Brain pericyte (primary cell): ENCODE data around the gene GPR158.
"Not testable (repeated sequence)": the region's sequence is repeated elsewhere in the genome, so short reads cannot be mapped to it uniquely, and the experiment has no call there.

Source experiments
- DNase-seq: peaks from one replicate; pipeline ENCODE4 v3.0.0-alpha.2; 2012; ENCODE audit warnings: low read depth, low spot score

Gene GPR158, protein sequence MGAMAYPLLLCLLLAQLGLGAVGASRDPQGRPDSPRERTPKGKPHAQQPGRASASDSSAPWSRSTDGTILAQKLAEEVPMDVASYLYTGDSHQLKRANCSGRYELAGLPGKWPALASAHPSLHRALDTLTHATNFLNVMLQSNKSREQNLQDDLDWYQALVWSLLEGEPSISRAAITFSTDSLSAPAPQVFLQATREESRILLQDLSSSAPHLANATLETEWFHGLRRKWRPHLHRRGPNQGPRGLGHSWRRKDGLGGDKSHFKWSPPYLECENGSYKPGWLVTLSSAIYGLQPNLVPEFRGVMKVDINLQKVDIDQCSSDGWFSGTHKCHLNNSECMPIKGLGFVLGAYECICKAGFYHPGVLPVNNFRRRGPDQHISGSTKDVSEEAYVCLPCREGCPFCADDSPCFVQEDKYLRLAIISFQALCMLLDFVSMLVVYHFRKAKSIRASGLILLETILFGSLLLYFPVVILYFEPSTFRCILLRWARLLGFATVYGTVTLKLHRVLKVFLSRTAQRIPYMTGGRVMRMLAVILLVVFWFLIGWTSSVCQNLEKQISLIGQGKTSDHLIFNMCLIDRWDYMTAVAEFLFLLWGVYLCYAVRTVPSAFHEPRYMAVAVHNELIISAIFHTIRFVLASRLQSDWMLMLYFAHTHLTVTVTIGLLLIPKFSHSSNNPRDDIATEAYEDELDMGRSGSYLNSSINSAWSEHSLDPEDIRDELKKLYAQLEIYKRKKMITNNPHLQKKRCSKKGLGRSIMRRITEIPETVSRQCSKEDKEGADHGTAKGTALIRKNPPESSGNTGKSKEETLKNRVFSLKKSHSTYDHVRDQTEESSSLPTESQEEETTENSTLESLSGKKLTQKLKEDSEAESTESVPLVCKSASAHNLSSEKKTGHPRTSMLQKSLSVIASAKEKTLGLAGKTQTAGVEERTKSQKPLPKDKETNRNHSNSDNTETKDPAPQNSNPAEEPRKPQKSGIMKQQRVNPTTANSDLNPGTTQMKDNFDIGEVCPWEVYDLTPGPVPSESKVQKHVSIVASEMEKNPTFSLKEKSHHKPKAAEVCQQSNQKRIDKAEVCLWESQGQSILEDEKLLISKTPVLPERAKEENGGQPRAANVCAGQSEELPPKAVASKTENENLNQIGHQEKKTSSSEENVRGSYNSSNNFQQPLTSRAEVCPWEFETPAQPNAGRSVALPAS (N-terminal part only)

DNA sequence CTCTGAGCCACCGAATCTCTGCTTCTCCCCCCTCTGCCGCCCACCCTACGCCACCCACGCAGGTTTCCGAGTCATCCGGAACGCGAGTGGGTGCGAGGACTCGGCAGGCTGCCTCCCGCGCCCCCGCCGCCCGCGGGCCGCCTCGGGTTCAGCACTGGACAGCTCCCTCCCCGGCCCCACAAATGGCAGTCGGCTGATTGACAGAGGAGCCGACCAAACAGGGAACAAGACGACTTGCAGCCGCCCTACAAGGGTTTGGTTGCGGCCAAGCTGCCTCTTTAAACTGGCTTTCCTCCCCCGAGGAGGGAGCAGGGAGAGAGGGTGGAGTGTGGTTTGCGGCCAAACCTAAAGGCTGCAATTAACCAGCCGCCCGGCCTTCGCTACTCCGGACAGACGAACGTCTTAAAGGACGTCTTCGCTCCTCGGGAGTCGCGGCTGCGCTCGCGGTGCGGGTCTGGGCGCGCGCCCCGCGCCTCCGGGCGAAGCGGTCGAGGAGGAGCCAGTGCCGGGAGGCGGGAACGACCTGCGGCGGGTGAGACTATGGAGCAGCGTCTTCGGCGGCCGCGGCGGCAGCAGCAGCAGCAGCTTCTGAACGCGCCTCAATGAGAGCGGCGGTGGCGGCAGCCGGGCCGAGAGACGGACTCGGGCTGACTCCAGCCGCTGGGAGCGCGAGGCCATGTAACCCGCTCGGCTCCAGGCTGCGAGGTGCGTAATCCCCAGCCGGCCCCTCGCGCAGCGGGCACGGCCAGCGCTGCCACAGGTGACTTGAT is at the start of gene GPR158:
TSS of gene GPR158 (plus strand) at position 541 of the 770 bp plus-strand sequence. CDS start 420 bp downstream, outside the sequence.
- DNase-seq: peak; percentile 39

- no peak for DNase-seq
Observed at GRCh38 chr10:25125201-25125611, 49.6 kb upstream of the GPR158 start.

DNA sequence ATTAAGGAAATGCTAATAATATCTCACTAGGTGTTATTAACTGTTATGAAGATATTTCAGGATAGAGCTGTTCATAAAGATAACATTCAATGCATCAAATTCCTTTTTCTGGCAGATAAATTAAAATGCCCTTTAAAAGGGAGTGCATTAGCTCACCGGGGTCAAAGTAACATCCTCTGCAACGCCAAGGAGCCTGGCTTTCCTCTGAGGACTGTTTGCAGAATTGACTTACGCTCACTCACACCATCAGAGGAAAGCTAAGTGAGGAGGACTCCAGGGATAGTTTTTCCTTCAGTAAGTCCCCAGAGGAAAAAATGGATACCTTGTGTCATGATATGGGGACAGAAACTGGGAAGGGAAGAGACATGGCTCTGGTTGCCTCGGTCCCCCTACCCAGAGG is 45.2 kb upstream of the GPR158 start:
- DNase-seq: no peak

DNA sequence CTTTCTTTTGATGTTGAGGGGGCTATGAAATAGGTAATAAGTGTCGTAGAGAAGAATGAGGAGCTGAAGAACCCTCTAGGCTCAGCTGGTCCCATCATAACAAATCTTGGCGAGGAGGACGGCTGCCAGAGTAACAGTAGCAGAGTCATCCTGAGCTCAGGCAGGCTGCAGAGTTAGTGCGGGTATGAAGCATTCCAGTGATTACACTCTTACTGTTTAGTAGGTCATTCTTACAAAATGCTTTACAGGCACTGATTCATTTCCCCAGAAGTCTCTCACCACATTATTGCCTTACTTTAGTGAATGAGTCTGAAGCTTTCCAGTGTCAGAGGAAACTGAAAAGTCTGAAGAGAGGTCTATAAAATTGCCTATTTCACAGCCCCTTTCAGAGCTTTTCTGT is 43.9 kb upstream of the GPR158 start:
- DNase-seq: no peak

DNA sequence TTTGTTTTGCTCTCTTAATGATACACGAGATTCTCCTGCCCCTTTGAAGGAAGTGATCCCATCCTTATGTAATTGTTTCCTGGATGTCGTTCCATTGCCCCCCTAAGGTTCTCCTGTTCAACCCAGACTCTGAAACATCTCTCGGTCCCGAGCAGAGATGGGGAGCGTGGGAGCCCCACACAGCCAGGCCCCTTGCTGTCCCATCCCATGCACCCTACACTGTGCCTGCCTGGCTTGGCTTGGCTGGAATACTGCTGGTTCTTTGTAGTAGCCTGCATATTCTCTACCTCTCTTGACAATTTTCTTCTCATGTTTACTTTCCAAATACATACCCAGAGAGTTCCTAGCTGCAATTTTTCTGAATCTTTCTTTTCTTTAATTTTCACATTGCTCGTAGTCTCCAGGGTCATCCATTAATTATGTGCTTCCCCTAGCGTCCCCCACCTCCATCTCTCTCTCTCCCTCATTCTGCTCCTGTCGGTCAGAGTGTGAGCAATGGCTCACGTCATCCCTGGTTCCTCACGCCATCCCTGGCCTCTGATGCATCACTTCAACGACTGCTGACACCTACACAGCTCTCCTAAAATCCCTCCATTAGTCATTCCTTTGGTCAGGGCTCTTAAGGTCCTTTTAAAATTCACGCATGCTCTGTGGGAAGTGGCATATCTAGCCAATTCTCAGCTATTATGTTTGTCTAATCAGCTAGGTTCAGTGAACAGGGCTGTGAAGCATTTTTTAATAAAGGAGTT is 32.5 kb upstream of the GPR158 start:
- no peak for DNase-seq

DNA sequence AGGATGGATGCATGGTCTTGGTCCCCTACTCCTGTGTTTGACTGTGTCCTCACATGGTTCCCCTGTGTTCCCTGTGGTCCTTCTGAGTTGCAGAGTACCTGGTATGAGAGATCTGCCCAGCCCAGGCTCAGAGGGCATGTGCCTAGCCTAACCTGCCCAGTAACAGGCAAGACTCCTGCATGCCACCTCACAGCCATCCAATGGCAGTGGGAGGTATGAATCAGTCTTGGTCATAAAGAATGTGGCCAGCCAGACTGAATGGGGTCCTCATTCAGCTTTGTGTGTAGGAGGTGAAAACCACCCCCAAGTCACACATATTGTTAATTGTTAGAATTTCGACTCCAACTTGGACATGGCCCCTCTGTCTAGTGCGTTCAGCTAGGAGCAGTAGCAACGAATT is 17.2 kb upstream of the GPR158 start:
- no peak for DNase-seq

DNA sequence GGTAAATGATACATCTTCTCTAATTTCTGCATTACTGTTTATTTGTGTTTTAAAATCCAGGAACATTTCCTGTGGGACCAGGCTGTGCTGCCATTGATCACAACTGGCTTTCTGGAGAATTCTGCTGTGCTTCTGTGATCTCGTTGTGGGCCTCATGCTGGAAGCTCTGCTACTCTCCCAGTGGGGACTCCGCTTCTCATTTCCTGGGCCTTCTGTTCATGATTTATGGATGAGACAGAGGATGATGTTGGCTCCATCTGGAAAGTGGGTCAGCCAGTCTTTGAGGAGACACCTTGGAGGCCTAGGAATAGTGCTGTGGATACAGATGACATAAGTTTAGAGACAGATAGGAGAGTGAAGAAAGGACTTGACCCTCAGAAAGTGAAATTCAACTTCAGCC is 15.2 kb upstream of the GPR158 start:
- DNase-seq: no peak

- DNase-seq: no peak
Observed at GRCh38 chr10:25162391-25162790, 12.4 kb upstream of the GPR158 start.

- not testable (repeated sequence) for DNase-seq
Observed at GRCh38 chr10:25163464-25163863, 11.3 kb upstream of the GPR158 start.

GRCh38 chr10:25169740-25170139 is 5.1 kb upstream of the GPR158 start:
- no peak for DNase-seq

DNA sequence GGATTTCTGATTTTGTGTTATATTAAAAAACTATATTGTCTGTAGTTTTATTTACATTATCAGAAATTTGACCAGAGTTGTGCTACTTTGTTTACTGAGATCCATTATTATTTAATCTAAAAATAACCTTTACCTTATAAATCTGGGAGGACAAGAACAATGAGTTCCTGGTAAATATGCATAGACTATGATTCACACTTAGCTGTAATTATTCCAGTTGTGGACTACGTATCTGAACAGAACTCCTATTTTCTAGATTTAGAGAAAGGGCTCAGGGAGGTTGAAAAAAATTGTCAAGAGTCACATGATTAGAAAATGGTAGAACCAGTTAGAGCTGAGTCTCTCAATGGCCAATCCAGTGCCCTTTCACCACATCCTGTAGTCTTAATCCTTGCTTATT is 4.2 kb upstream of the GPR158 start:
- no peak for DNase-seq

DNA sequence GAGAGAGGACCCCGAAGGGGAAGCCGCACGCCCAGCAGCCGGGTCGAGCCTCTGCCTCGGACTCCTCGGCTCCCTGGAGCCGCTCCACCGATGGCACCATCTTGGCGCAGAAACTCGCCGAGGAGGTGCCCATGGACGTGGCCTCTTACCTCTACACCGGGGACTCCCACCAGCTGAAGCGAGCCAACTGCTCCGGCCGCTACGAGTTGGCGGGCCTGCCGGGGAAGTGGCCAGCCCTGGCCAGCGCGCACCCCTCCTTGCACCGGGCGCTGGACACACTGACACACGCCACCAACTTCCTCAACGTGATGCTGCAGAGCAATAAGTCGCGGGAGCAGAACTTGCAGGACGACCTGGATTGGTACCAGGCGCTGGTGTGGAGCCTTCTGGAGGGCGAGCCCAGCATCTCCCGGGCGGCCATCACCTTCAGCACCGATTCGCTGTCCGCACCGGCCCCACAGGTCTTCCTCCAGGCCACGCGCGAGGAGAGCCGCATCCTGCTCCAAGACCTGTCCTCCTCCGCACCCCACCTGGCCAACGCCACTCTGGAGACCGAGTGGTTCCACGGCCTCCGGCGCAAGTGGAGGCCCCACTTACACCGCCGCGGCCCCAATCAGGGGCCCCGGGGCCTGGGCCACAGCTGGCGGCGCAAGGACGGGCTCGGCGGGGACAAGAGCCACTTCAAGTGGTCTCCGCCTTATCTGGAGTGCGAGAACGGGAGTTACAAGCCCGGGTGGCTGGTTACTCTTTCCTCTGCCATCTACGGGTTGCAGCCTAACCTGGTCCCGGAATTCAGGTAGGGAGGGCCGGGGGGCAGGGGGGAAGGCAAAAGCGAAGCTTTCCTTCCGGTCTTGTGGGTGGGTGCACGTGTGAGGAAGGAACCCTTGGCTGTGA is 973 bp downstream of the GPR158 start:
- no peak for DNase-seq

GRCh38 chr10:25176421-25176968 is 1.7 kb downstream of the GPR158 start:
- DNase-seq: no peak

DNA sequence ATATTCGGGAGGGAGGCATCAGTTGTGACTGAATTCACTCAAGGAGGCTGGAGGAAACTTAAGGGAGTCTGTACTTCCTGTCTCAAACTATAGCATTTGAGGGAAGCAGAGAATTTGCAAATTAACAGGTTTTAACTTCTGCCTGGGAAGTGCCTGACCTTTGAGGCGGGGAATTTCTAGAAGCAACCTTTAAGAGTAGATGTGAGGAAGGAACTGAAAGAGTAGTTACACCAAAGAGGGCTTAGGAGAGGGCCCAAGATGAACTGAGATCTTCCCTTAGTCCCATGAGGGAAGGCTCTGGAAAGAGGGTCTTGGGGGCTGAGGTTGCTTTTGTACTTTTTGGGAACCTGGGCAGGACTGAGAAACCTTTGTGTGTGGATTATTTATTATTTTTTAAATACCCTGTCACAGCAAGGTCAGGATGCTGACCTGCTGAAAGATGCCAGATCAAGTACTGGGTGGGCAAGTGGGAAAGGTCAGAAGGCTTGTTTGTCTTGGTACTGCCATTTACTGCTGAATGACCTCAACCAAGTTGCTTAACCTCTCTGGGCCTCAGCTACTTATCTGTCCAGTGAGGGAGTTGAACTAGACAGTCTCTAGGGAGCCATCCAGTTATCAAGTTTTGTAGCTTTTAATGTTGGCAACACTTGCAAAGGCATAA is 2.4 kb downstream of the GPR158 start:
- DNase-seq: no peak

GRCh38 chr10:25177754-25178135 is 2.9 kb downstream of the GPR158 start:
- no peak for DNase-seq

DNA sequence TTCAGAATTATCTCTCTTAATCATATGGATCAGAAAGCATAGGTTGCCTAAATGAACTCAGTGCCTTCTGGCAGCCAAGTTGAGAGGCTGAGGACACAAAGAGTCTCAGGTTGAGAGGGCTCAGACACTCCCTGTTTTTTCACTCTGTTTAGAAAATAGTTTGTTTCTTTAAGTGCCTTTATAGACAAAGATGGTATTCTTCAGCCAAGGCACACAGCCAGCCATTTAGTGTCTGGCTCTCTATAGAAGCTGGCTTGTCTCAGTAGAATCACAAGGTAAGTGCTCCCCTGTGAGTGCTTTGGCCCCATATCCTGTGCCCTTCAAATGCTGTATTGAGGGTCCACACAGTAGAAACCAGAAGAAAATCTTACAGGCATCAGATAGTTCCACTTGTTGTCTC is 3.6 kb downstream of the GPR158 start:
- DNase-seq: no peak

DNA sequence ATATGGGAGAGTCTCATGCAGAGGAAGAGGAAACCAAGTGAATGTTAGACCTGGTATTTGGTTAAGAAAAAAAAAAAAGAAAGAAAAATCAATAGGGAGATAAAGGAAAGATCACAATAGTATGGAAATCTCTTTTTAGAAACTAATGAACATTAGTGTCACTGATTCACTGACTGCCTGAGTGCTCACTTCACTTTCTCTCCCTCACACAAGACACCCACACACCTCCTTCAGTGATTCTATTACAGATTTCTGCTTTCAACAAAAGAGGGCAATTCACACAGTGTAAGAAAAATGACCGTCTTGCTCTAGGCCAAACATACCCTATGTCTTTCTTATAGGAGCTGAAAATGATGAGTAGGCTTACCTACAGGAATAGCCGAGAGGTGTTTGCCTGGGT is 6.0 kb downstream of the GPR158 start:
- DNase-seq: no peak

GRCh38 chr10:25182636-25183035 is 7.8 kb downstream of the GPR158 start:
- DNase-seq: no peak
